Endothelial cell of umbilical vein (primary cell): ENCODE data around the gene EIF3J. TPM values are rescaled to one million over a fixed set of nuclear protein-coding genes. Genes with fewer than 3 reads are reported as not detected.

ENCODE experiments used
- BruUV-seq: library from RNA; stranded (reverse); fragments of 400-500 nt; replicated peaks from 2 replicates; lab custom pipeline; 2021; lab: Mats Ljungman, UMichigan
- CTCF ChIA-PET: fragments of 300-600, 350-600 bp; sonication (Branson Sonifier 250); formaldehyde crosslinking; loops from one replicate; lab custom pipeline; 2021; ENCODE audit warnings: antibody characterized with exemption, inconsistent platforms; lab: Charles Lee
- POLR2A ChIA-PET: fragments of 300-600, 350-600 bp; sonication (Branson Sonifier 250); formaldehyde crosslinking; loops from one replicate; lab custom pipeline; 2021; ENCODE audit warnings: antibody characterized with exemption, inconsistent platforms; lab: Charles Lee
- DNase-seq: peaks from one replicate; pipeline ENCODE4 v3.0.0-alpha.2; 2011; ENCODE audit warnings: low read depth, low spot score
- FAIRE-seq: peaks from 2 replicates; lab custom pipeline; 2011; peaks lifted over from hg19 to GRCh38; lab: Jason Lieb, UNC
- H2AFZ ChIP-seq: 2 replicates; pipeline ENCODE4 v1.6.0; 2012; ENCODE audit warnings: low read depth, low read length, control low read depth, inconsistent platforms
- H3K27ac ChIP-seq: 2 replicates; pipeline ENCODE4 v1.5.1; 2011; ENCODE audit warnings: low read depth, mild to moderate bottlenecking, control low read depth, low read length, moderate library complexity; ENCODE audit not compliant: insufficient read depth
- H3K27me3 ChIP-seq, 2 experiments: 2 replicates each; pipeline versions ENCODE4 v1.6.0 to v1.6.1; 2011; ENCODE audit warnings: low read length in 2 of 2, mixed read lengths in 1 of 2; ENCODE audit not compliant: control insufficient read depth in 2 of 2, insufficient read depth in 2 of 2
- H3K36me3 ChIP-seq, 2 experiments: 2 replicates in 1 of 2; 3 replicates in 1 of 2; pipeline ENCODE4 v1.5.1; 2011; ENCODE audit warnings: low read length in 2 of 2, mild to moderate bottlenecking in 1 of 2, moderate library complexity in 1 of 2; ENCODE audit not compliant: control insufficient read depth in 2 of 2, insufficient read depth in 2 of 2; ENCODE audit errors: extremely low read depth in 1 of 2
- H3K4me1 ChIP-seq: 3 replicates; pipeline ENCODE4 v1.5.1; 2011; ENCODE audit warnings: mild to moderate bottlenecking, low read length; ENCODE audit not compliant: control insufficient read depth, insufficient read depth; ENCODE audit errors: extremely low read depth
- H3K4me2 ChIP-seq: 2 replicates; pipeline ENCODE4 v1.6.1; 2011; ENCODE audit warnings: low read length, control low read depth, mixed read lengths; ENCODE audit not compliant: insufficient read depth
- H3K4me3 ChIP-seq, 3 experiments: fragments of 200-600 bp in 1 of 3; sonication (generic), shearing (Covaris generic) in 1 of 3; replicated peaks in 1 of 3; 2 replicates each; pipeline ENCODE4 v1.5.1; 2011 to 2016; ENCODE audit warnings: control low read depth in 3 of 3, low read length in 3 of 3, mild to moderate bottlenecking in 2 of 3, inconsistent platforms in 1 of 3, low read depth in 1 of 3, moderate library complexity in 1 of 3; ENCODE audit not compliant: insufficient read depth in 1 of 3
- H3K79me2 ChIP-seq: 2 replicates; pipeline ENCODE4 v1.6.0; 2012; ENCODE audit warnings: low read length, inconsistent platforms; ENCODE audit not compliant: control insufficient read depth, insufficient read depth
- H3K9ac ChIP-seq: replicated peaks from 2 replicates; pipeline ENCODE3; 2011; ENCODE audit warnings: low read length, control low read depth; ENCODE audit not compliant: insufficient read depth; ENCODE audit errors: extremely low read depth
- H3K9me1 ChIP-seq: replicated peaks from 3 replicates; pipeline ENCODE4 v1.6.0; 2011; ENCODE audit warnings: mild to moderate bottlenecking, low read length; ENCODE audit not compliant: control insufficient read depth, insufficient read depth; ENCODE audit errors: extremely low read depth
- H3K9me3 ChIP-seq: replicated peaks from 2 replicates; pipeline ENCODE4 v1.5.1; 2012; ENCODE audit warnings: low read length, inconsistent platforms; ENCODE audit not compliant: control insufficient read depth, insufficient read depth
- H4K20me1 ChIP-seq: replicated peaks from 2 replicates; pipeline ENCODE3; 2011; ENCODE audit warnings: mild to moderate bottlenecking, low read length; ENCODE audit not compliant: control insufficient read depth, insufficient read depth; ENCODE audit errors: extremely low read depth
- CTCF ChIP-seq, 2 donors: IDR thresholded peaks; 1 replicate in 1 of 2; 2 replicates in 1 of 2; pipeline ENCODE4 v1.5.1; 2011; ENCODE audit warnings: low read length in 2 of 2, mild to moderate bottlenecking in 2 of 2, moderate library complexity in 2 of 2, control low read depth in 1 of 2, inconsistent platforms in 1 of 2, low read depth in 1 of 2; ENCODE audit not compliant: insufficient read depth in 1 of 2; ENCODE audit errors: extremely low read depth in 1 of 2
- EZH2 ChIP-seq: IDR thresholded peaks from 2 replicates; pipeline ENCODE4 v1.6.1; 2012; ENCODE audit warnings: borderline replicate concordance, low read depth, mild to moderate bottlenecking, moderate library complexity, low read length, inconsistent platforms; ENCODE audit not compliant: severe bottlenecking
- FOS ChIP-seq: IDR thresholded peaks from 2 replicates; pipeline ENCODE4 v1.6.1; 2011; ENCODE audit warnings: mild to moderate bottlenecking, low read length, moderate library complexity, borderline replicate concordance; ENCODE audit not compliant: insufficient read depth
- GATA2 ChIP-seq: IDR thresholded peaks from 2 replicates; pipeline ENCODE4 v1.7.0; 2011; ENCODE audit warnings: low read depth, mild to moderate bottlenecking, moderate library complexity, mixed read lengths, low read length; ENCODE audit not compliant: insufficient read length, insufficient read depth
- JUN ChIP-seq: IDR thresholded peaks from 2 replicates; pipeline ENCODE4 v1.6.1; 2011; ENCODE audit warnings: borderline replicate concordance, low read depth; ENCODE audit not compliant: insufficient read length, insufficient read depth
- MYC ChIP-seq: IDR thresholded peaks from one replicate; pipeline ENCODE4 v1.6.1; 2011; ENCODE audit warnings: mild to moderate bottlenecking, low read depth, low read length
- POLR2A ChIP-seq: IDR thresholded peaks from 2 replicates; pipeline ENCODE4 v1.6.1; 2012; ENCODE audit warnings: low read depth, mild to moderate bottlenecking, control low read depth, low read length
- POLR2AphosphoS5 ChIP-seq: IDR thresholded peaks from 2 replicates; pipeline ENCODE4 v1.6.1; 2012; ENCODE audit warnings: low read depth, mild to moderate bottlenecking, control low read depth, low read length, moderate library complexity; ENCODE audit not compliant: insufficient read depth
- dilution Hi-C: fragments of 300-500 bp; cut with MboI; formaldehyde crosslinking; loops from one replicate; pipeline ENCODE4 v1.15.0; 2019; ENCODE audit warnings: low sequenced_read_pairs; ENCODE audit not compliant: extremely low pct_ligation_motif_present
- intact Hi-C: fragments of 100-400 bp; cut with micrococcal nuclease; formaldehyde crosslinking; loops from one replicate; pipeline ENCODE4 v1.10.0; 2022
- polyA plus RNA-seq, 4 experiments: library from polyadenylated mRNA; depleted of rRNA in 3 of 4; stranded (reverse) in 3 of 4; unstranded in 1 of 4; fragments of >200 nt; gene quantifications; 2 replicates each; pipeline versions ENCODE4 v1.2.1 to v1.2.3, GENCODE V29; 2011 to 2012; ENCODE audit warnings: missing spikeins in 1 of 4
- total RNA-seq: library from RNA; stranded (reverse); gene quantifications from 2 replicates; pipeline ENCODE4 v1.2.3, GENCODE V29; 2021

EIF3J gene
- total and polyA plus RNA-seq, 2 donors (not counting 3 experiments of a cell fraction or from before 2014, with no cell fraction given), result 35.4 to 150 TPM

DNA sequence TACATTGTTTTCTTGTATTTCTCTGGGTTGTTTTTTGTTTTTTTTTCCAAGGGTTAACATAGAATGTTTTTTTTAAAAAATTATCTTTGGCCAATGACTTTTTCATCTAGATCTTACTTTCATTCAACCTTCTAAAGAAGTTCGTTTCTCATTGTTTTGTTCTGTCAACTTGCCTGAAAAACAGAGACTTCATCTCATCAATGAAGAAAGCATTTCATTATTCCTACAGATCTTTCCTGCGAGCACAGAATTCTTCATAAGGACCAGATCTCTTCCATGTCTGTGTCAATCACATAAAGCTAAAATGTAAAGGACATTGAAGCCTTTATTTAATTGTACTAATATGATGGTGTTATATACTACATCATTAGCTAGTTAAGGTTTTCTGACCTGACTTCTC lies 9.7 kb upstream of the EIF3J start:
- POLR2A ChIA-PET, result interaction anchor here (1.6 kb wide), 1 partner anchor 10 kb away, joined by 6 read pairs; the partner anchor contains the start of gene EIF3J

More for the DNA sequence above, 9.7 kb upstream of the EIF3J start:
- Histone ChIP-seq H4K20me1 (no peaks in the 10 kb centered on the region), H3K4me2 (no peak overlapping the region), H3K79me2 (no peaks in the 10 kb centered on the region), H3K27ac (no peak overlapping the region), H3K9me3 (no peaks in the 10 kb centered on the region), H2AFZ (no peak overlapping the region), H3K9me1 (no peaks in the 10 kb centered on the region), H3K27me3 (no peaks in the 10 kb centered on the region), H3K4me3 (no peak overlapping the region), H3K4me1 (no peaks in the 10 kb centered on the region), H3K36me3 (no peaks in the 10 kb centered on the region), H3K9ac (no peak overlapping the region)
- CTCF ChIA-PET, result no interaction called here
- TF ChIP-seq MYC, result no peak
- no peak for TF ChIP-seq POLR2AphosphoS5
- TF ChIP-seq GATA2, result no peak
- TF ChIP-seq FOS, result no peak
- no peak for TF ChIP-seq JUN
- TF ChIP-seq POLR2A, result no peak
- TF ChIP-seq CTCF (IDR thresholded peaks at IDR 0.05; ENCODE audit: extremely low read depth in 1 of 2, insufficient read depth in 1 of 2, low read depth in 1 of 2, low read length in 2 of 2), result no peak
- TF ChIP-seq EZH2, result no peak
- DNase-seq (no peak), FAIRE-seq (no peak)
- intact Hi-C loops (no loop called here), dilution Hi-C loops (no loop called here)
- BruUV-seq, result no TSS peak
